IMR-90 (cell line): Measurements from ENCODE around the gene NEDD4L. TPM values are rescaled to one million over a fixed set of nuclear protein-coding genes. Genes with fewer than 3 reads are reported as not detected.
A peak's percentile ranks its signal among the peaks of the same experiment; 100 is the strongest.

Source experiments
- ATAC-seq: fragments of 200-7000 bp; cut with Tn5 transposase; 2 replicates; pipeline ENCODE4 v1.9.1; 2020; ENCODE audit warnings: low read depth, mild to moderate bottlenecking, moderate library complexity
- BruUV-seq: library from RNA; stranded (reverse); fragments of 400-500 nt; replicated peaks from 2 replicates; lab custom pipeline; 2021; lab: Mats Ljungman, UMichigan
- CTCF ChIA-PET: fragments of 300-600 bp; formaldehyde crosslinking; extraction: SDS; loops from one replicate; lab custom pipeline; 2021; ENCODE audit warnings: antibody characterized with exemption; lab: Yijun Ruan, JAX
- POLR2A ChIA-PET: fragments of 300-600 bp; sonication (Branson Sonifier 250); formaldehyde crosslinking; loops from one replicate; lab custom pipeline; 2022; ENCODE audit warnings: antibody characterized with exemption; ENCODE audit not compliant: unreplicated experiment; lab: Charles Lee
- DNase-seq: peaks from one replicate; pipeline ENCODE4 v3.0.0; 2013
- H2AFZ ChIP-seq: replicated peaks from 2 replicates; pipeline ENCODE3; 2013; ENCODE audit warnings: low read length, mild to moderate bottlenecking; ENCODE audit not compliant: poor library complexity
- H2AK5ac ChIP-seq: 2 replicates; pipeline ENCODE4 v1.6.1; 2013; ENCODE audit warnings: low read depth, low read length, inconsistent platforms
- H2AK9ac ChIP-seq: replicated peaks from 2 replicates; pipeline ENCODE3; 2013; ENCODE audit warnings: mild to moderate bottlenecking, low read depth, low read length, moderate library complexity; ENCODE audit not compliant: poor library complexity
- H2BK120ac ChIP-seq: 2 replicates; pipeline ENCODE4 v1.6.1; 2013; ENCODE audit warnings: low read depth, low read length, inconsistent platforms
- H2BK15ac ChIP-seq: 3 replicates; pipeline ENCODE4 v1.6.1; 2013; ENCODE audit warnings: low read depth, low read length, inconsistent platforms
- H2BK20ac ChIP-seq: 2 replicates; pipeline ENCODE4 v1.6.1; 2013; ENCODE audit warnings: low read depth, mild to moderate bottlenecking, inconsistent platforms, low read length, moderate library complexity
- H2BK5ac ChIP-seq: 2 replicates; pipeline ENCODE4 v1.6.1; 2013; ENCODE audit warnings: mild to moderate bottlenecking, low read depth, low read length, inconsistent platforms; ENCODE audit not compliant: poor library complexity, severe bottlenecking
- H3K14ac ChIP-seq: replicated peaks from 2 replicates; pipeline ENCODE4 v1.6.1; 2013; ENCODE audit warnings: low read depth, low read length, inconsistent platforms
- H3K18ac ChIP-seq: 2 replicates; pipeline ENCODE4 v1.6.1; 2013; ENCODE audit warnings: low read depth, low read length, control low read depth
- H3K23ac ChIP-seq: 2 replicates; pipeline ENCODE4 v1.6.1; 2013; ENCODE audit warnings: low read depth, low read length, inconsistent platforms
- H3K27ac ChIP-seq: 2 replicates; pipeline ENCODE4 v1.5.1; 2013; ENCODE audit warnings: mild to moderate bottlenecking, control low read depth, low read length; ENCODE audit not compliant: insufficient read depth
- H3K27me3 ChIP-seq: 2 replicates; pipeline ENCODE4 v1.6.1; 2013; ENCODE audit warnings: low read length; ENCODE audit not compliant: control insufficient read depth, insufficient read depth
- H3K36me3 ChIP-seq: 2 replicates; pipeline ENCODE4 v1.6.1; 2013; ENCODE audit warnings: low read length, mixed read lengths; ENCODE audit not compliant: control insufficient read depth, insufficient read depth
- H3K4ac ChIP-seq: 2 replicates; pipeline ENCODE4 v1.6.1; 2013; ENCODE audit warnings: low read depth, low read length, inconsistent platforms
- H3K4me1 ChIP-seq: 2 replicates; pipeline ENCODE4 v1.6.1; 2013; ENCODE audit warnings: low read length, mixed read lengths; ENCODE audit not compliant: control insufficient read depth, insufficient read depth
- H3K4me2 ChIP-seq: 2 replicates; pipeline ENCODE4 v1.6.1; 2013; ENCODE audit warnings: low read depth, mild to moderate bottlenecking, control low read depth, low read length, moderate library complexity
- H3K4me3 ChIP-seq: 2 replicates; pipeline ENCODE4 v1.5.1; 2013; ENCODE audit warnings: low read depth, mild to moderate bottlenecking, control low read depth, low read length, moderate library complexity; ENCODE audit not compliant: insufficient read depth
- H3K56ac ChIP-seq: 2 replicates; pipeline ENCODE4 v1.6.1; 2013; ENCODE audit warnings: low read length, inconsistent platforms; ENCODE audit not compliant: insufficient read depth; ENCODE audit errors: extremely low read depth
- H3K79me1 ChIP-seq, 2 experiments: 2 replicates each; pipeline ENCODE4 v1.6.1; 2013; ENCODE audit warnings: low read length in 2 of 2, inconsistent platforms in 1 of 2, low read depth in 1 of 2
- H3K9ac ChIP-seq: 2 replicates; pipeline ENCODE4 v1.6.1; 2013; ENCODE audit warnings: low read depth, low read length, control low read depth
- H3K9me1 ChIP-seq: 2 replicates; pipeline ENCODE4 v1.6.1; 2013; ENCODE audit warnings: low read length, inconsistent platforms; ENCODE audit not compliant: insufficient read depth
- H3K9me3 ChIP-seq: 2 replicates; pipeline ENCODE4 v1.6.1; 2013; ENCODE audit warnings: low read length; ENCODE audit not compliant: control insufficient read depth, insufficient read depth
- H4K20me1 ChIP-seq: 2 replicates; pipeline ENCODE4 v1.6.1; 2013; ENCODE audit warnings: low read length, inconsistent platforms; ENCODE audit not compliant: insufficient read depth
- H4K5ac ChIP-seq: 2 replicates; pipeline ENCODE4 v1.6.1; 2013; ENCODE audit warnings: mild to moderate bottlenecking, low read depth, low read length, control low read depth
- H4K8ac ChIP-seq, 2 experiments: 2 replicates each; pipeline ENCODE4 v1.6.1; 2013; ENCODE audit warnings: low read depth in 2 of 2, low read length in 2 of 2, control low read depth in 1 of 2, inconsistent platforms in 1 of 2
- H4K91ac ChIP-seq: 2 replicates; pipeline ENCODE4 v1.6.1; 2013; ENCODE audit warnings: low read depth, low read length, inconsistent platforms; ENCODE audit not compliant: insufficient read depth
- CEBPB ChIP-seq: IDR thresholded peaks from 2 replicates; pipeline ENCODE4 v1.6.1; 2012; ENCODE audit warnings: low read depth, low read length, improper control_type of control experiment
- MXI1 ChIP-seq: IDR thresholded peaks from 2 replicates; pipeline ENCODE4 v1.6.1; 2012; ENCODE audit warnings: low read depth, mild to moderate bottlenecking, low read length, moderate library complexity, borderline replicate concordance
- POLR2A ChIP-seq: IDR thresholded peaks from 2 replicates; pipeline ENCODE4 v1.6.1; 2012; ENCODE audit warnings: mild to moderate bottlenecking, low read depth, low read length
- whole genome bisulfite sequencing, 2 experiments: methylation state at CpG; one replicate each; pipeline versions ENCODE4 v1.1.5 to v1.1.7; 2013; ENCODE audit warnings: missing lambda C conversion rate in 2 of 2; ENCODE audit not compliant: insufficient read length in 1 of 2; ENCODE audit errors: extremely low coverage in 2 of 2; 5-methylcytosine and 5-hydroxymethylcytosine counted together
- dilution Hi-C: fragments of 300-500 bp; cut with HindIII; formaldehyde crosslinking; loops from one replicate; pipeline ENCODE4 v1.14.3; 2018; ENCODE audit warnings: low sequenced_read_pairs; ENCODE audit not compliant: unreplicated experiment
- in situ Hi-C: fragments of 300-500 bp; cut with MboI; formaldehyde crosslinking; loops from 3 replicates; pipeline ENCODE4 v1.14.3; 2019; ENCODE audit warnings: low sequenced_read_pairs, inconsistent platforms, mixed read lengths
- intact Hi-C: fragments of 100-400 bp; cut with micrococcal nuclease; formaldehyde crosslinking; loops from 2 replicates; pipeline ENCODE4 v1.10.0; 2022
- polyA plus RNA-seq, 3 experiments: library from polyadenylated mRNA; depleted of rRNA; stranded (reverse); fragments of >200 nt; gene quantifications; 2 replicates each; pipeline ENCODE4 v1.2.3, GENCODE V29; 2012; ENCODE audit warnings: low replicate concordance in 1 of 3
- total RNA-seq: library from RNA; depleted of rRNA; stranded (reverse); fragments of >200 nt; gene quantifications from 2 replicates; pipeline ENCODE4 v1.2.3, GENCODE V29; 2012

The NEDD4L gene
- total and polyA plus RNA-seq, 2 of the 4 experiments (the other 2 are of a cell fraction), result 10.0 to 10.9 TPM

DNA sequence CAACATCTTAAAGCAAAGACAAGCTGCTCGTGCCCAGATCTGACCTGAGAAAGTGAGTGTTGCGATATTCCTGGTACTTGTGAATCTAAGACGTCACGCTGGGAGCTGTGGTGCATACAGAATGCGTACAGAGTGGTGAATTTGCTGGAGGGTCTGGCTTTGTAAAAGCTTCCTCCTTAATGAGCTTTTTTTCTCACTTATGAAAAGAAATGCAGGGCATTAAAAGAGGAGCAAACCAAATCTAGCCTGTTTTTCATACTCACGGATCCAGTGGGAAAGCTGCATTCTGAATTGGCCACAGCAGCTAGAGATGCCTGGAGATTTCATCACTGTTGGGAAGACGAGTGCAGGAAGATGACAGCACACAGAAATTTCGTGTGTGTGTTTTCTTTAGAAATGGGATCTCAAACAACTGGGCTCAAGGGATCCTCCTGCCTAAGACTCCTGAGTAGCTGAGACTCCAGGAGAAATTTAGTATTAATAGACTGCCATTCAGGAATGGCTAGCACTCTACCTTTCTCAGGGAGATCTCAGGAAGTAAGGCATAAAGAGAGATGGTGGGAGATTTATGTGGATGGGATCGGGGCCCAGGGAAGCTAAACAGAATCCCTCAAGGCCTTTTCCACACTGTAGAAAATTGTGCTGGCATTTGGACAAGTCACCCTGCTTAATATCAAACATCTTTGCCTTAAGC, 403.5 kb downstream of the NEDD4L start:
- DNase-seq (peak; percentile 36), ATAC-seq (peak; percentile 64; the same call in 1 of the 2 replicates)
- Histone ChIP-seq H3K36me3 (no peaks in the 10 kb centered on the region), H3K27me3 (peaks cover 9% of the 10 kb centered on the region), H3K9ac (no peak overlapping the region), H2AFZ (no peak overlapping the region), H3K9me1 (no peaks in the 10 kb centered on the region; the same call in 1 of the 2 replicates), H2BK15ac (no peak overlapping the region), H3K4me1 (no peaks in the 10 kb centered on the region), H2BK20ac (no peak overlapping the region), H3K18ac (no peak overlapping the region), H3K23ac (no peak overlapping the region), H3K4me3 (no peak overlapping the region), H3K14ac (no peak overlapping the region), H3K27ac (no peak overlapping the region), H4K5ac (no peak overlapping the region), H2BK120ac (no peak overlapping the region), H2AK5ac (no peak overlapping the region), H4K20me1 (no peaks in the 10 kb centered on the region), H3K9me3 (no peaks in the 10 kb centered on the region), H3K79me1 (no peaks in the 10 kb centered on the region), H4K8ac (no peak overlapping the region), H4K91ac (no peak overlapping the region), H2BK5ac (no peak overlapping the region), H3K56ac (no peak overlapping the region), H3K4me2 (peak overlapping the region; percentile 23; the same call in 1 of the 2 replicates), H3K4ac (no peak overlapping the region), H2AK9ac (no peak overlapping the region)
- TF ChIP-seq POLR2A, result no peak
- TF ChIP-seq MXI1, result no peak
- 0 out of 2 replicates have a peak, but pooled peaks have one; percentile 15 for TF ChIP-seq CEBPB
- intact Hi-C loops, result no loop called here
- WGBS, 2 experiments, result 61% methylated on average over 5 of the region's 9 CpGs; no CpG with 5 or more reads in 1 of the 2 experiments
- no TSS peak for BruUV-seq
- dilution Hi-C loops, result no loop called here
- ChIA-PET POLR2A (no interaction called here), CTCF (no interaction called here)
- in situ Hi-C loops, result no loop called here
